ENCODE data around the gene ARRB1.
A peak's percentile ranks its signal among the peaks of the same experiment; 100 is the strongest.

The ARRB1 gene

GRCh38 chr11:75394085-75394840 is 42.8 kb upstream of the ARRB1 start:
- no peaks in the 10 kb centered on the region for H3K9me3 ChIP-seq (ENCODE audit: severe bottlenecking)
- no peaks in the 10 kb centered on the region for H3K36me3 ChIP-seq (ENCODE audit: low read depth)
- no peaks in the 10 kb centered on the region for H3K27me3 ChIP-seq (ENCODE audit: insufficient read depth, poor library complexity, severe bottlenecking)
- no peak overlapping the region for H3K4me3 ChIP-seq (ENCODE audit: severe bottlenecking)
- peaks cover 6% of the 10 kb centered on the region for H3K4me1 ChIP-seq (ENCODE audit: insufficient read depth, poor library complexity, severe bottlenecking)
- ATAC-seq (ENCODE audit: low read depth) (no peak), DNase-seq (ENCODE audit: low spot score) (no peak)
- no peak overlapping the region for H3K27ac ChIP-seq (ENCODE audit: poor library complexity, severe bottlenecking)
- no peak for TF ChIP-seq CTCF (IDR thresholded peaks at IDR 0.05; ENCODE audit: poor library complexity, severe bottlenecking)

GRCh38 chr11:75389925-75390324 is 38.5 kb upstream of the ARRB1 start:
- DNase-seq (ENCODE audit: low spot score): no peak
- Histone ChIP-seq H3K36me3 (ENCODE audit: low read depth) (no peaks in the 10 kb centered on the region), H3K27ac (ENCODE audit: poor library complexity, severe bottlenecking) (no peak overlapping the region), H3K27me3 (ENCODE audit: insufficient read depth, poor library complexity, severe bottlenecking) (no peaks in the 10 kb centered on the region), H3K4me1 (ENCODE audit: insufficient read depth, poor library complexity, severe bottlenecking) (peaks cover 12% of the 10 kb centered on the region), H3K4me3 (ENCODE audit: severe bottlenecking) (no peak overlapping the region), H3K9me3 (ENCODE audit: severe bottlenecking) (no peaks in the 10 kb centered on the region)
- no peak for ATAC-seq (ENCODE audit: low read depth)
- no peak for TF ChIP-seq CTCF (IDR thresholded peaks at IDR 0.05; ENCODE audit: poor library complexity, severe bottlenecking)

- Histone ChIP-seq H3K36me3 (ENCODE audit: low read depth) (no peaks in the 10 kb centered on the region), H3K9me3 (ENCODE audit: severe bottlenecking) (no peaks in the 10 kb centered on the region), H3K4me3 (ENCODE audit: severe bottlenecking) (no peak overlapping the region), H3K27me3 (ENCODE audit: insufficient read depth, poor library complexity, severe bottlenecking) (no peaks in the 10 kb centered on the region), H3K4me1 (ENCODE audit: insufficient read depth, poor library complexity, severe bottlenecking) (peaks cover 12% of the 10 kb centered on the region), H3K27ac (ENCODE audit: poor library complexity, severe bottlenecking) (no peak overlapping the region)
- no peak for ATAC-seq (ENCODE audit: low read depth)
- no peak for DNase-seq (ENCODE audit: low spot score)
- TF ChIP-seq CTCF (IDR thresholded peaks at IDR 0.05; ENCODE audit: poor library complexity, severe bottlenecking): no peak
These were observed 37.8 kb upstream of the ARRB1 start for GRCh38 chr11:75389276-75389605.

- Histone ChIP-seq H3K27me3 (ENCODE audit: insufficient read depth, poor library complexity, severe bottlenecking) (no peaks in the 10 kb centered on the region), H3K4me3 (ENCODE audit: severe bottlenecking) (no peak overlapping the region), H3K4me1 (ENCODE audit: insufficient read depth, poor library complexity, severe bottlenecking) (peaks cover 12% of the 10 kb centered on the region), H3K36me3 (ENCODE audit: low read depth) (no peaks in the 10 kb centered on the region), H3K9me3 (ENCODE audit: severe bottlenecking) (no peaks in the 10 kb centered on the region), H3K27ac (ENCODE audit: poor library complexity, severe bottlenecking) (no peak overlapping the region)
- DNase-seq (ENCODE audit: low spot score) (no peak), ATAC-seq (ENCODE audit: low read depth) (peak; percentile 68)
- peak; percentile 89 for TF ChIP-seq CTCF (IDR thresholded peaks at IDR 0.05; ENCODE audit: poor library complexity, severe bottlenecking)
These were observed 37.2 kb upstream of the ARRB1 start for GRCh38 chr11:75388386-75389275.
